Neuron (in vitro differentiated cells): ENCODE results near the gene ATXN1.

Experiments
- H2AFZ ChIP-seq: one replicate; pipeline ENCODE4 v1.6.1; 2013; ENCODE audit warnings: low read depth, mild to moderate bottlenecking, inconsistent platforms, low read length, moderate library complexity
- H3K27me3 ChIP-seq: one replicate; pipeline ENCODE4 v1.6.1; 2013; ENCODE audit warnings: low read length; ENCODE audit not compliant: insufficient read depth
- H3K36me3 ChIP-seq: one replicate; pipeline ENCODE4 v1.6.1; 2013; ENCODE audit warnings: low read length; ENCODE audit not compliant: insufficient read depth
- H3K4me1 ChIP-seq: one replicate; pipeline ENCODE4 v1.6.1; 2013; ENCODE audit warnings: low read length; ENCODE audit not compliant: insufficient read depth
- H3K4me3 ChIP-seq: 2 replicates; pipeline ENCODE4 v1.5.1; 2013; ENCODE audit warnings: mild to moderate bottlenecking, low read length, moderate library complexity
- H3K9me3 ChIP-seq: one replicate; pipeline ENCODE4 v1.6.1; 2013; ENCODE audit warnings: low read length

ATXN1 gene

DNA sequence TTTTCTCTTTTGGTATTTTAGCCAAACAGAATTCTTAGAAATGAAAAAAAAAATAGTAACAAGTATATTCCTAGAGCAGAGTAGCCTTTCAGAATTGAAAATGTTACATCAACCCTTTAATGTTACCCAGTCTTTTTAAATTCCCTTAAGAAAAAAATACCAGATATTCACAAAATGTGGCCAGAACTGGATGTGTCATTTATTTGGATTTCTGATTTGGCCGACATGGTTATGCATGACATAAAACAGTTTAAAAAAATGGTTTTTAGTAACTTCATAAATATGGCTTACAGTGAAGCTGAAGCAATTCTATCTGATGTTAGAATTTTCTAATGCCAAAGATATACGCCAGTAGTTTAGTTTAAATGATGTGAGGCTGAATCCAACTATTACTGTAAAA, 112.0 kb downstream of the ATXN1 start:
- H3K9me3 ChIP-seq, result no peaks in the 10 kb centered on the region
- peaks cover 2% of the 10 kb centered on the region for H3K36me3 ChIP-seq
- no peak overlapping the region for H2AFZ ChIP-seq
- H3K27me3 ChIP-seq, result no peaks in the 10 kb centered on the region
- no peak overlapping the region for H3K4me3 ChIP-seq
- no peaks in the 10 kb centered on the region for H3K4me1 ChIP-seq

DNA sequence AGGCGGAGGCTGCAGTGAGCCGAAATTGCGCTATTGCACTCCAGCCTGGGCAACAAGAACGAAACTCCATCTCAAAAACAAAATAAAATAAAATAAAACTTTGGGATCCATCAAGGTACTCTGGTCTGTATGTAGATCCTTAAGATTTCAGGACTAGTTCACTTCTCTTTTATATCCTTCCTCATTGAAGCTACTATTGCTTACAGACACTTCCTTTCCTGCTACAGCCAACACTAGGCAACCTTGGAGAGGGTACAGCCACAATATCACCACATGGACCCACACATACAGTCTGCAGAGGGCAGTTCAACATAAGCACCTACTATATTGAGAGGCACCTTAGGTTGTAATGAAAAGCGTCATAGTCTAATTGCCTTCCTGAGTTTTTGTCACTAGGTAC, 113.3 kb downstream of the ATXN1 start:
- no peaks in the 10 kb centered on the region for H3K9me3 ChIP-seq
- H3K4me3 ChIP-seq, result no peak overlapping the region
- peaks cover 2% of the 10 kb centered on the region for H3K36me3 ChIP-seq
- no peaks in the 10 kb centered on the region for H3K27me3 ChIP-seq
- H3K4me1 ChIP-seq, result no peaks in the 10 kb centered on the region
- no peak overlapping the region for H2AFZ ChIP-seq

DNA sequence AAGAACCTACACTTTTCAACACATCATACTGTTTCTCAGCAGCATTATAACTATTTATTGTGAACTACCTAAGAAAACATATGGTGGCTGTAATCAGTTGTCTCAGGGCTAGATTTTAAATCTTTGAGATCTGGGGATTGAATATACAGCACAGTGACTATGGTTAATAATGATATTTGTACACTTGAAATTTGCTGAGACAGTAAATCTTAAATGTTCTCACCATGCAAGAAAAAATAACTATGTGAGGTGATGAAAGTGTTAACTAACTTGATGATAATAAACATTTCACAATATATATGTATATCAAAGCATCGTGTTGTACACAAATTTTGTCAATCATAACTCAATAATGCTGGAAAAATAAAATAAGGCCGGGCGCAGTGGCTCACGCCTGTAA, 113.8 kb downstream of the ATXN1 start:
- Histone ChIP-seq H3K4me3 (no peak overlapping the region), H2AFZ (no peak overlapping the region), H3K9me3 (no peaks in the 10 kb centered on the region), H3K4me1 (no peaks in the 10 kb centered on the region), H3K36me3 (peaks cover 2% of the 10 kb centered on the region), H3K27me3 (no peaks in the 10 kb centered on the region)

DNA sequence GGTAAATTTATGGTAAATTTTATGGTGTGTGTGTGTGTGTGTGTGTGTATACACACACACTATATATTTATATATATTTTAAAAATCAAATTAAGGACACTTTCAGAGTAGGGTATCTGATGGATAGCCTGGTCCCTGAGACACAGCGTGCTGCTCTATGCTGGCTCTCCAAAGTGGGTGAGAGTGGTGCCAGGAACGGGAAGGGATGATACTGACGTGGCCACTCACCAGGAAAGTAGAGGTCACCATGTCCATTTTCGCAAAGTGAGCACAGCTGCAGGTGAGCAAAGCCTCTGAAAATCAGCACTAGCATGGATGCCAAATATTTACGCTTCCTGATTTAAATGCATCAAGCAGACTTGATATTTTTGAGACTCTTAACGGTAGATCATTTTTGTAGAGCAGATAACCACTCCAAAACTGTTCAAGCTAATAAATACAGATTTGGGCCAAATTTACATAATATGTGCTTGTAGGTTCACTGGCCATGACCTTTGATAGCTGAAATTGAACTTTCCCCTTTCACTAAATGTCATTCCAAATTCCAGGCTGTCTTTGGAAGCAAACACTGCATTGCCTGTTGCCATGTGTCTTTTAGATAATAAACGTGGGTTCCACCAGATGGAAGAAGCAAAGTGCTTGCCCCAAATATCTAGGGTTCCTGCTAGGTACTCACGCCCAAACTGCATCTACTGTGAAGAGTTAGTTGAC, 116.6 kb downstream of the ATXN1 start:
- no peaks in the 10 kb centered on the region for H3K27me3 ChIP-seq
- no peak overlapping the region for H3K4me3 ChIP-seq
- no peaks in the 10 kb centered on the region for H3K36me3 ChIP-seq
- H3K9me3 ChIP-seq, result no peaks in the 10 kb centered on the region
- H2AFZ ChIP-seq, result no peak overlapping the region
- no peaks in the 10 kb centered on the region for H3K4me1 ChIP-seq

DNA sequence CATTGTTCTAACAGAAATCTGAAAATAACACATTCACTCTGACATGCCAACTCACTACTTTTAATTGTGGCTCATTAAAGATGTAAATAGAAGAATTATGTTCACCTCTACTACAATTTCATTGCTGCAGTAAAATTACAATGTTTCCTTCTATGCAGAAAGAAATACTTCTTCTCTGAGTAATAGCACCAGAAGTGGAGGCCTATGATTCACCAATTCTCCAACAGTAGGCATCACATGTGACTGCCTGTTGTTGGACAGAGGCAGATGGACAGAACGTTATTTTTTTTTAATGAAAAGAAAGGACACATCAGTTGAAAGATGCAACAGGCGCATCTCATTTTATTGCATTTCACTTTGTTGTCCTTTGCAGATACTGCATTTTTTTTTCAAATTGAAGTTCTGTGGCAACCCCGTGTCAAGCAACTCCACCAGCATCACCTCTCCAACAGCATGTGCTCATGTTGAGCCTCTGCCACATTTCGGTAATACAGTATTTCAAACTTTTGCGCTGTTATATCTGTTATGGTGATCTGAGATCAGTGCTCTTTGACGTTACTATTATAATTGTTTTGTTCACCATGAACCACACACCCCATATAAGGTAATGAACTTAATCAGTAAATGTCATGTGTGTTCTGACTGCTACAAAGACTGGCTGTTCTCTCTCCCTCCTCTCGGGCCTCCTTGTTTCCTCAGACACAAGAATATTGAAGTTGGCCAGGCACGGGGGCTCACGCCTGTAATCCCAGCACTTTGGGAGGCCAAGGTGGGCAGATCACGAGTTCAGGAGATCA, 121.4 kb downstream of the ATXN1 start:
- H2AFZ ChIP-seq, result no peak overlapping the region
- no peaks in the 10 kb centered on the region for H3K4me1 ChIP-seq
- no peaks in the 10 kb centered on the region for H3K36me3 ChIP-seq
- no peaks in the 10 kb centered on the region for H3K9me3 ChIP-seq
- H3K4me3 ChIP-seq, result no peak overlapping the region
- no peaks in the 10 kb centered on the region for H3K27me3 ChIP-seq

DNA sequence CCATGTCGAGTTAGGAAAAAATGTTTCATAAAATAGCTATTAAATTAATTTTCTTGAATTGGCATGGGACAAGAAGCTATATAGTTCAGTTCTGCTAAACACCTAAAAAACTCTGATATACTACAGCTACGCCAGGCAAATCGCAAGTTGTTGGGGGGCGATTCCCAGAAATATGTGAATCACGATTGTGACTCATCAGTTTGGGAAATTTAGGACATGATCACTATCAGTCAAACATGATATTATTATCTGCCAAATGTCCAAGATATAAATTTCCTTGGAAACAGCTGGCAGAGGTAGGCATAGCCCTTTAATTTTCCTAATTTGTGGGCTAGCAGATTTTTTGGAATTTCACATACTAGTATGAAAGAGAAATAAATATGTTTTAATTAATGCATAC, 123.6 kb downstream of the ATXN1 start:
- H3K27me3 ChIP-seq, result no peaks in the 10 kb centered on the region
- H3K4me1 ChIP-seq, result no peaks in the 10 kb centered on the region
- no peak overlapping the region for H3K4me3 ChIP-seq
- no peaks in the 10 kb centered on the region for H3K36me3 ChIP-seq
- H2AFZ ChIP-seq, result no peak overlapping the region
- H3K9me3 ChIP-seq, result no peaks in the 10 kb centered on the region

DNA sequence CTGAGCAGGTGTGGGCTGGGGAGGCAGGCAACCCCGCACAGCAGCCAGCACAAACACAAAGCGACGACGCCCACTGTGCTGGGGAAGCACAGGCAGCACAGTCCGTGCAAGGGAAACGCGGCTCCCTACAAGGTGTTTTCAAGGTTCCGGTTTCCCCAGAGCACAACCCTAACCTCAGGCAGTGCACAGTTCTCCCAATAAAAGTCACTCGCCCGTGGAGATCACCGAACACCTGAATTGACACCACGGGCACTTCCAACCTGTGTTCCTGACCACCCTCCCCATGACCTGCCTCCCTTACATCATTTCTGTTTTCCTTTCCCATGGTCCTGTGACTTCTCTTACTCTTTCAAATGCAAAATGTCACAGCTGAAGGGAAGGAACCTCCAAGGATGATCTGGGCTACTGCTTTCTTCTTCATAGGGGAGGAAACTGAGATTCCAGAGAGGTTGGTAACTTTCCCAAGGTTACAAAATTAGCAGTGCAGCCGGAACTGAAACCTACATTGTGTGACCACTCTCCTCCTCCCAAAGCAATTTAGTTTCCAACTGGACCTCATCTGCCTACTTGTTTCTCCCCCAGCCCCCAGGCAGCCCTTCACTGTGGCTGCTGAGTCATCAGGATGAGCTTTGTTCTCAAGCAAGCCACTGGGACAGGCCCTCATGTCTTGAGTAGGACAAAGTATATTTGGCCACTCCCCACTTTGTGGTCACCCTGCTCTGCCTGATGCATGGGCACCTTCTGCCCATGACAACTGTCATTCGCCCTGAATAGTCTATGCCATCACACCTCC, 125.3 kb downstream of the ATXN1 start:
- H3K36me3 ChIP-seq, result no peaks in the 10 kb centered on the region
- no peaks in the 10 kb centered on the region for H3K9me3 ChIP-seq
- no peak overlapping the region for H3K4me3 ChIP-seq
- H3K4me1 ChIP-seq, result no peaks in the 10 kb centered on the region
- H2AFZ ChIP-seq, result no peak overlapping the region
- H3K27me3 ChIP-seq, result no peaks in the 10 kb centered on the region

DNA sequence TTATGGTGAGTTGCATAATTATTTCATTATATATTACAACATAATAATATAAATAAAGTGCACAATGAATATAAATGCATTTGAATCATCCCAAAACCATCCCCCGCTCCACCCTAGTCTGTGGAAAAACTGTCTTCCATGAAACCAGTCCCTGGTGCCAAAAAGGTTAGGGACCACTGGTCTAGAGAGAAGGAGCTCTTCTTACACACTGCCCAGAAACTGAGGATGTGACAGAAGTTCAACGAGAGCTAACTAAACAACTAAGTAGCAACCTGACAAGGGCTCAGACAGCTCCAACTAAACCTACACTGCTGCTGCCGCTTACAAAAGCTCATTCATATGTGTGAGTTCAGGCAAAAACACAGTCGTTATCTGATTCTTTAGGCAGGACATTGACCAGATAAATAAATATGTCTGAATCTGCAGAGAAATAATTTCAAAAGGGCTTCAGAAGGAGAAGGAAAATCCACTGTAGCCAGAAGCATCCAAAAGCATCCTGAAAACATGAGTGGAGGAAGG, 125.9 kb downstream of the ATXN1 start:
- no peaks in the 10 kb centered on the region for H3K4me1 ChIP-seq
- no peaks in the 10 kb centered on the region for H3K27me3 ChIP-seq
- H3K36me3 ChIP-seq, result no peaks in the 10 kb centered on the region

DNA sequence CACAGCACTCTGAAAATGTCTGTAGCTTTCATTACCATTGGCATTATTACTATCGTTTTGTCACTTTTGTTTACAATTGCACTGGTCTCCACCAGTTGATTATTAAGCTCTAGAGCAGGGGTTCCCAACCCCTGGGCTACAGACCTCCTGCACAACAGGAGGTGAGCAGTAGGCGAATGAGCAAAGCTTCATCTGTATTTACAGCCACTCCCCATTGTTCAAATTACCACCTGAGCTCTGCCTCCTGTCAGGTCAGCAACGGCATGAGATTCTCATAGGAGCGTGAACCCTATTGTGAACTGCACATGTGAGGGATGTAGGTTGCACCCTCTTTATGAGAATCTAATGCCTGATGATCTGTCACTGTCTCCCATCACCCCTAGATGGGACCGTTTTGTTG, 126.4 kb downstream of the ATXN1 start:
- no peaks in the 10 kb centered on the region for H3K27me3 ChIP-seq
- no peak overlapping the region for H3K4me3 ChIP-seq
- no peaks in the 10 kb centered on the region for H3K36me3 ChIP-seq
- H3K9me3 ChIP-seq, result no peaks in the 10 kb centered on the region
- H3K4me1 ChIP-seq, result no peaks in the 10 kb centered on the region
- no peak overlapping the region for H2AFZ ChIP-seq

More for the DNA sequence above, 125.9 kb downstream of the ATXN1 start:
- no peaks in the 10 kb centered on the region for H3K9me3 ChIP-seq
- no peak overlapping the region for H3K4me3 ChIP-seq
- no peak overlapping the region for H2AFZ ChIP-seq

DNA sequence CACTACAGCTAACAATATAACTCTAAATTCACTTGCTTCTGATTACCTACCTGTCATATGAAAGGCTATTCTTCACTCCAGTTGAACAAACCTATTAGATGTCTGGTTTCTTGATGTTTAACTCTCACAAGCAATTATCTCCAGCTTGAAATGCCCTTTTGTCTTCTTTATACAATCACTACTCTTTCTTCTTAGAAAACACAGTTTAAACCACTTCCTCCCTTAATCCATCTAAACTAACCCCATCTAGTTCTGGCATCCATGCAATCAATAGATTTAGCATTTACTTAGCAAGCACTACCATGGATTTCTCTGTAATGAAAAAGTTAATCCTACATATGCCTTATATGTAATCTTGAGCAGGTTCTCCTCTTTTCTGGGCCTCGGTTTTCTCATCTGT, 127.3 kb downstream of the ATXN1 start:
- Histone ChIP-seq H3K4me1 (no peaks in the 10 kb centered on the region), H3K36me3 (no peaks in the 10 kb centered on the region), H3K9me3 (no peaks in the 10 kb centered on the region), H3K4me3 (no peak overlapping the region), H3K27me3 (no peaks in the 10 kb centered on the region), H2AFZ (no peak overlapping the region)

DNA sequence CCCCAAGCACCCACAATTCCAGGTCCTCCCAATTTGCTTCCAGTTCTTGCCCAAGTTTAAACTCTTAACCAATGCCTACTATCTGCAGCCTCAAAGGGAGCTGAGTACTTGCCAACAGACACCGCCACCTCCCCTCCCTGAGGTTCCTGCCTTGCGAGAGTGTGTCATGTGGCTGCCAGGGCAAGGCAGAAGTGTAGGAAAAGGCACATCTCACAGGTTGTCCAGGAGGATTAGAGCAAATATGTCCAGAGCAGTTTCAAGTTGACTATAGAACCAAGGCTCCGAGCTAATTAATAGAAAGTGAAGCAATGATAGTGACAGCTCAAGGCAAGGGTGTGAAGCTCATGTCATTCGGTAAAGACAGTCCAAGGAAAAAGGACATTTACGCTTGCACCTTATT, 127.8 kb downstream of the ATXN1 start:
- no peaks in the 10 kb centered on the region for H3K9me3 ChIP-seq
- H3K36me3 ChIP-seq, result no peaks in the 10 kb centered on the region
- H3K4me3 ChIP-seq, result no peak overlapping the region
- no peaks in the 10 kb centered on the region for H3K4me1 ChIP-seq
- H2AFZ ChIP-seq, result no peak overlapping the region
- no peaks in the 10 kb centered on the region for H3K27me3 ChIP-seq

DNA sequence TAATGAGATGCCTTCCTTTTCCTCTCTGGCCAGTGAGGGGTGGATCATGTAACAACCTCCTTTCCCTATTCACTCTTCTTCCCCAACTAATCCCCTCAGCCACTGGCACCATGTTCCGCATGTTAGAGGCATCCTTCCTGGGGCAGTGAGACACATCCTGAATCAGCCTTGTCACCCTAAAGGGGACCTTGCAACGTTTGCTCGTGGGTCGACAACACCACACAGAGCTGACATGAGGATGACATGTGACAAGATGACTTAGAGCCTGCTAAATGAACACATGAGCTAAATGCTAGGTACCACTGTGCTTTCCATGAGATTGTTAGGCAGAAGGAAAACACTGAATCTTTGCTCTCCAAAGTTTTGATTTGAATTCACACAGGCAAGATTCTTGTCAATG, 129.2 kb downstream of the ATXN1 start:
- no peaks in the 10 kb centered on the region for H3K36me3 ChIP-seq
- no peaks in the 10 kb centered on the region for H3K4me1 ChIP-seq
- H3K9me3 ChIP-seq, result no peaks in the 10 kb centered on the region
- no peak overlapping the region for H3K4me3 ChIP-seq
- H2AFZ ChIP-seq, result no peak overlapping the region
- no peaks in the 10 kb centered on the region for H3K27me3 ChIP-seq

DNA sequence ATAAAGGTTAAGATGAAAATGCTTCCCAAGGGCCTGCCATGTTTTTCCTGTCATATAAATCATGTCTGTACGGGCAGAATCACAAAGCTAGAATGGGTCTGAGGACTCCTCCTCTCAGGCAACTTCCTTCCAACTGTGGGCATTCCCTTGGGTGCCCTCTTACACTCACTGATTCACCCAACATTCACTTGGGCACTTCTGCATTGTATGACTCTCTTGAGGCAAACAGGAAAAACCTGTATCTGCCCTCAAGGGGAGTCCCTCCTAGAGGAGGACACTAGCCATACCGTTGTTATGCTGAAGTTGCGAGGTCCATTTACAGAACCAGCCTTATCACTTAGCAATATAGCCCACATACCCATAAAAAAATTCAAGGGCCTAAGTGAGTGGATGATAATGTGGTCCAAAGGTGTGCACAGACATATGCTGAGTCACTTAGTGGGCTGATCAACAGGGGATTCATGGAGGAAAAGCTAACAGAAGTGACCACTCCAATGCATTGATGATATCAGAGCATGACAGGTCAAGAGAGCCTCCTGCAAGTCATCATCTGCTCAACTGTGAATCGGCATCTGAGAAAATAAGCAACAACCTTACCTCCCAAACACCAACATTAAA, 131.1 kb downstream of the ATXN1 start:
- H3K4me3 ChIP-seq, result no peak overlapping the region
- no peaks in the 10 kb centered on the region for H3K36me3 ChIP-seq
- no peaks in the 10 kb centered on the region for H3K9me3 ChIP-seq
- no peak overlapping the region for H2AFZ ChIP-seq
- H3K27me3 ChIP-seq, result no peaks in the 10 kb centered on the region
- no peaks in the 10 kb centered on the region for H3K4me1 ChIP-seq
